GM12875 (cell line): Measurements from ENCODE around the gene DPP6.

ENCODE experiments used
- H3K4me3 ChIP-seq: one replicate; pipeline ENCODE4 v1.5.1; 2011; ENCODE audit warnings: low read depth, low read length, control low read depth
- TF ChIP-seq, protein P1 (sequence below): IDR thresholded peaks from 2 replicates; pipeline ENCODE4 v1.5.1; 2011; ENCODE audit warnings: low read depth, mild to moderate bottlenecking, control low read depth, inconsistent platforms, low read length, moderate library complexity, borderline replicate concordance; ENCODE audit not compliant: insufficient read depth

DPP6 gene

GRCh38 chr7:154336295-154336694 lies 284.1 kb downstream of the DPP6 start:
- H3K4me3 ChIP-seq = no peak overlapping the region
- TF ChIP-seq, protein P1, sequence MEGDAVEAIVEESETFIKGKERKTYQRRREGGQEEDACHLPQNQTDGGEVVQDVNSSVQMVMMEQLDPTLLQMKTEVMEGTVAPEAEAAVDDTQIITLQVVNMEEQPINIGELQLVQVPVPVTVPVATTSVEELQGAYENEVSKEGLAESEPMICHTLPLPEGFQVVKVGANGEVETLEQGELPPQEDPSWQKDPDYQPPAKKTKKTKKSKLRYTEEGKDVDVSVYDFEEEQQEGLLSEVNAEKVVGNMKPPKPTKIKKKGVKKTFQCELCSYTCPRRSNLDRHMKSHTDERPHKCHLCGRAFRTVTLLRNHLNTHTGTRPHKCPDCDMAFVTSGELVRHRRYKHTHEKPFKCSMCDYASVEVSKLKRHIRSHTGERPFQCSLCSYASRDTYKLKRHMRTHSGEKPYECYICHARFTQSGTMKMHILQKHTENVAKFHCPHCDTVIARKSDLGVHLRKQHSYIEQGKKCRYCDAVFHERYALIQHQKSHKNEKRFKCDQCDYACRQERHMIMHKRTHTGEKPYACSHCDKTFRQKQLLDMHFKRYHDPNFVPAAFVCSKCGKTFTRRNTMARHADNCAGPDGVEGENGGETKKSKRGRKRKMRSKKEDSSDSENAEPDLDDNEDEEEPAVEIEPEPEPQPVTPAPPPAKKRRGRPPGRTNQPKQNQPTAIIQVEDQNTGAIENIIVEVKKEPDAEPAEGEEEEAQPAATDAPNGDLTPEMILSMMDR = no peak

GRCh38 chr7:154338701-154339506 lies 286.7 kb downstream of the DPP6 start:
- TF ChIP-seq, protein P1 = no peak
- no peak overlapping the region for H3K4me3 ChIP-seq

DNA sequence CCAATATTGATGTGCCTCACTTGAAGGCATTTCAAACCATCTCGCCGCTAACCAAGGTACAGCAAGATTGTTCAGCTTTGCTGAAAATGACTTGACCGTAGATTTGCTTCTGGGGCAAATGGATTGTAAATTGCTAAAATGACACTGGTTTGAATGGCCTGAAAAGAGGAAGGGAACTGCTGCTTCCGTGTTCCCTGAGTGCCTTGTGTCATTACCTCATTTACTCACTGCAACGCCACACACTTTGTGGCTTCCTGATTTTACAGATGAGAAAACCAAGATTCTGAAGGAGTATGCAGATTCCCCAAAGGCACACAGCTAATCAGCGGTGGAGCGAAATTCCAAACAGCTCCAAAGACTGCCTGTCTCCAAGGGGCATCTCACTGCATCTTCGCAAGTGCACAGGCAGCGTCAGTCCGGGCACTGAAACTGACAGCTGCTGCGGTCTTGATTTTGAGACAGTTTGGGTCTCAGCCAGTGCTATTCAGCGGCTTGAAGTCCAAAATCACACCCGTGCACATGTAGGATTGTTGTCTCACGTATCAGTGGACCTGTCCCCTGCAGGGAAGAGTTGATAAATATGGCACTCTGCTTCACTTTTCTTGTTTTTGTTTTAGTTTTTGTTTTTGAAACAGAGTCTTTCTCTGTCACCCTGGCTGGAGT lies 290.9 kb downstream of the DPP6 start:
- TF ChIP-seq, protein P1 = no peak
- H3K4me3 ChIP-seq = no peak overlapping the region

DNA sequence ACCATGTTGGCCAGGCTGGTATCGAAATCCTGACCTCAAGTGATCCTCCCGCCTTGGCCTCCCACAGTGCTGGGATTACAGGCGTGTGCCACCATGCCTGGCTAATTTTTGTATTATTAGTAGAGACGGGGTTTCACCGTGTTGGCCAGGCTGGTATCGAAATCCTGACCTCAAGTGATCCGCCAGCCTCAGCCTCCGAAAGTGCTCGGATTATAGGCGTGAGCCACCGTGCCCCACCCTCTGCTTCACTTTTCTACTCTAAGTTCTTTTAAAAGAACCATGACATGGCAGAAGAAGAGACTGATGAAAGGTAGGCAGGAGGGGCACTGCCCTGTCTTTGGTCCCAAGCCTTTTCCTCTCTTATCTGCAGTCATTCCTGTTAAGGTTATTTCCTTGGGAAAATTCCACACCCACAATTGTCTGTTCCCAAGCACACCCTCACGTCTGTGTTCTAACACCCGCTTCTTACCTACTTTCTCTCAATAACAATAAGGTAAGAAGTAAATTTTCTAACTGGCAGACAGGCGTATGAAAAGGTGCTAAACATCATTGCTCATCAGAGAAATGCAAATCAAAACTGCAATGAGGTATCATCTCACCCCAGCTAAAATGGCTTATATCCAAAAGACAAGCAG lies 291.7 kb downstream of the DPP6 start:
- TF ChIP-seq, protein P1 = no peak
- H3K4me3 ChIP-seq = no peak overlapping the region

GRCh38 chr7:154345093-154345492 lies 292.9 kb downstream of the DPP6 start:
- no peak overlapping the region for H3K4me3 ChIP-seq
- TF ChIP-seq, protein P1 = no peak

DNA sequence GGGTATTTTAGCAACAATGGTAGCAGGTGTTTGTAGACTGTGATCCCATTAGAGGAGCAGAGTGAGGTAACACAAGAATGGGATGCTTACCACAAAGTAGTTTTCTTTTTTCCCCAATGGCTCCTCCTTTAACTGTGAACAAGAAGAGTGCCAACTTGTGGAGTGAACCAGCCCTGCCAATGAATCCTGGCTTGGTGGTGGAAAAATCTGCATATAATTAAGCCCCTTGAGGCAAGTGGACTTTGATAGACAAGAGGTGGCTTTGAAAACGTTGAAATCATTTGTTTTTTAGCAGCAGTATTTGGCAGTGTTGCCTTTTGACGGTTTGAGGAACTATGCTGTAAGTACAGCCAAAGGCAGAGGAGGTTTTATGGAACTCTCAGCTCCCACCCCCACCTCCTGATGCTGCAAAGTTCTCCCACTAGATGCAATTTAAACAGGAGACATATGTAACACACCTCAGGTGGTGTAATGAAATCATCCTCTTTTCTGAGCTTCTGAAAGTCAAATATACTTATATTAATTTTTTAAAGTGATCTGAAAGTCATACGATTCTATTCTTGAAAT lies 295.6 kb downstream of the DPP6 start:
- H3K4me3 ChIP-seq = no peak overlapping the region
- TF ChIP-seq, protein P1 = no peak
